C4-2B (cell line): ENCODE data around the gene AFDN.
A peak's percentile ranks its signal among the peaks of the same experiment; 100 is the strongest.

Source experiments
- ZFX ChIP-seq: fragments of 450-650 bp; IDR thresholded peaks from 2 replicates; pipeline ENCODE4 v1.6.1; 2017
- TF ChIP-seq, protein P1 (sequence below): fragments of 450-650 bp; conservative IDR thresholded peaks from 2 replicates; pipeline ENCODE4 v1.5.1; 2017; ENCODE audit warnings: mild to moderate bottlenecking

DNA sequence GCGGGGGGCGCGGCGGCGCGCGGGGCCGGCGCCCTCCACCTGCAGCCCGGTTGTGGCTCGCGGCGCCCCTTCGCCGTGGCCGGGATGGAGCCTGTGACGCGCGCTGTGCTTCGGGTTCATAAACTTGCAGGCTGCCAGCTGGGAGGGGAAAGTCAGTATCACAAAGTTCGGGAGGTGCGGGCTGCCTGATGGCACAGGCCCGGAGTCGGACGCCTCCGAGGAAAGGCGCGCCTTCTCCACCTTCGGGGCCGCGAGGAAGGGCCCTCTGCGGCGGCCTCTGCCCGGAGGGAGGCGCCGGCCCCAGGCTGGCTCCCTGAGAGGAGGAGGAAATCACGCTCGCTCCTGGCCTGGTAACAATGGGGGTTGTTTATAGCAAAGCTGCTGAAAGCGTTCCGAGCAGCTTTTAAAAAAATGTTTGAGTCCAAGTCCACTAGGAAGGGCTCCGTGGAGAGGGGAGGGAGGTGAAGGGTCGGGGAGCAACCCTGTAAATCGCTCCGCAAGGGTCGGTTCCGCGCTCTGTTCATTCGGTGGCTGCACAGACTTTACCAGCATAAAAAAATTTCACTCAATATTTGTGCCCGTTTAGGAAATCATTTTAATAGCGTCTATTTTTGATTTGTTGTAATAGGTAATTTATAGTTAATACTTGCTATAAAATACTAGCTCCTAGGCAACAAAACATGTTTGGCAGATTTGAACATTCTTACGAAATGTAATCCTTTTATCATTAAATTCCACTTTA, 1.0 kb downstream of the AFDN start:
- TF ChIP-seq, protein P1, sequence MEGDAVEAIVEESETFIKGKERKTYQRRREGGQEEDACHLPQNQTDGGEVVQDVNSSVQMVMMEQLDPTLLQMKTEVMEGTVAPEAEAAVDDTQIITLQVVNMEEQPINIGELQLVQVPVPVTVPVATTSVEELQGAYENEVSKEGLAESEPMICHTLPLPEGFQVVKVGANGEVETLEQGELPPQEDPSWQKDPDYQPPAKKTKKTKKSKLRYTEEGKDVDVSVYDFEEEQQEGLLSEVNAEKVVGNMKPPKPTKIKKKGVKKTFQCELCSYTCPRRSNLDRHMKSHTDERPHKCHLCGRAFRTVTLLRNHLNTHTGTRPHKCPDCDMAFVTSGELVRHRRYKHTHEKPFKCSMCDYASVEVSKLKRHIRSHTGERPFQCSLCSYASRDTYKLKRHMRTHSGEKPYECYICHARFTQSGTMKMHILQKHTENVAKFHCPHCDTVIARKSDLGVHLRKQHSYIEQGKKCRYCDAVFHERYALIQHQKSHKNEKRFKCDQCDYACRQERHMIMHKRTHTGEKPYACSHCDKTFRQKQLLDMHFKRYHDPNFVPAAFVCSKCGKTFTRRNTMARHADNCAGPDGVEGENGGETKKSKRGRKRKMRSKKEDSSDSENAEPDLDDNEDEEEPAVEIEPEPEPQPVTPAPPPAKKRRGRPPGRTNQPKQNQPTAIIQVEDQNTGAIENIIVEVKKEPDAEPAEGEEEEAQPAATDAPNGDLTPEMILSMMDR, result no peak; the same call in 1 of the 2 replicates
- peak; percentile 50 for TF ChIP-seq ZFX
